SK-N-MC (cell line): ENCODE data around the gene PVALEF.

Experiments
- EZH2 ChIP-seq: fragments of 200-600 bp; sonication (generic); IDR thresholded peaks from one replicate; pipeline ENCODE4 v1.6.1; 2017; ENCODE audit warnings: antibody characterized with exemption
- FOXP2 ChIP-seq: optimal IDR thresholded peaks from 2 replicates; pipeline ENCODE3; 2011; ENCODE audit warnings: mild to moderate bottlenecking, moderate library complexity; ENCODE audit not compliant: insufficient read depth; ENCODE audit errors: extremely low read length, control extremely low read depth
- POLR2AphosphoS5 ChIP-seq: IDR thresholded peaks from 2 replicates; pipeline ENCODE4 v1.6.1; 2012; ENCODE audit warnings: mild to moderate bottlenecking, low read depth, low read length, borderline replicate concordance

DNA sequence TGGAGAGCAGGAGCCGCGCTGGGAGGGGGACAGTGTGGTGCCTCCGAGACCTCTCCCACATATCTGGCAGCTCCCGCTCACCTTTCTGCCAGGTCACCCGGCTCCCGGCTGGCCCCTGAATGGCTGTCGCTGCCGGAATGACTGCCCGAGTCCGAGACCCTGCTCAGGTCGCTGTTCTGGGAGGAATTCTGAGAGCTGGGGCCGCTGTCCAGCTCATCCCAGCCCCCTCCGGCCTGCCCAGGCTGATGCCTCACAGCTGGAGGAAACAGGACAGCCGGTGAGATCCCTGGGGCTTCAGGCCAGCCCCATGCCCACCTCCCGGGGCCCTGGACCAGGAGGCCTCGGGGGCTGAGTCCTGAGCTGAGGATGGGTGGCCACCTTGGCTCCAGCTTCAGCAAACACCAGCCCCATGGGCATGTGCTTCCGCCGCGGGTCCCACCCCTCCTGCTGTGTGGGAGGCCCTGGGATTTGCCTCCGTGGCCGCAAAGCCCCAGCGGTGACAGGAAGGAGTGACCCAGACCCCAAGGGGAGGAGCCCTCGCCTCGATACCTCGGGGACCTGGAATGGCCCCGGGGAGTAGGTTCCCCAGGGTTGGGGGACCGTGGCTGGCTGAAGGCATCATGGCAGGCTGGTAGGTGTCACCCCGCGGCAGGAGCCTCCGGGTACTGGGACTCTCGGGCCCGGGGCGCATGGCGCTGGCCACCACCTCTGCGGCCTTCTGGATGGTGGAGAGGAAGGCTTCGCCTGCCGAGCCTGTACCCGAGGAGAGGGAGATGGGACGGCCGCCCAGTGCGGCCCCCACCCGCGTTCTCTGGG lies 66.7 kb downstream of the PVALEF start:
- TF ChIP-seq EZH2 (no peak), POLR2AphosphoS5 (no peak), FOXP2 (no peak)
